NCI-H69 (cell line): ENCODE results near the gene OR10D3.
"Not testable (repeated sequence)": the region's sequence is repeated elsewhere in the genome, so short reads cannot be mapped to it uniquely, and the experiment has no call there.

Experiments used
- DNase-seq: peaks from one replicate; lab custom pipeline; 2025; lab: John Stamatoyannopoulos, UW

Gene OR10D3

GRCh38 chr11:124183068-124183467, at the start of gene OR10D3:
Gene OR10D3 (plus strand): TSS chr11:124183345. CDS start chr11:124185270, 1,925 bp downstream.
- DNase-seq, result no peak

GRCh38 chr11:124143034-124143433, 40.1 kb upstream of the OR10D3 start:
- DNase-seq, result no peak

- DNase-seq, result no peak
These were observed 35.2 kb upstream of the OR10D3 start for GRCh38 chr11:124147951-124148350.

GRCh38 chr11:124150684-124151083, 32.5 kb upstream of the OR10D3 start:
- DNase-seq, result no peak

GRCh38 chr11:124152770-124153407, 30.3 kb upstream of the OR10D3 start:
- DNase-seq, result no peak

GRCh38 chr11:124153821-124154220, 29.3 kb upstream of the OR10D3 start:
- DNase-seq, result no peak

- DNase-seq, result no peak
These were observed 23.7 kb upstream of the OR10D3 start for GRCh38 chr11:124159481-124159880.

GRCh38 chr11:124160986-124161385, 22.2 kb upstream of the OR10D3 start:
- DNase-seq, result no peak

- DNase-seq, result peak; percentile 83
These were observed 15.3 kb upstream of the OR10D3 start for GRCh38 chr11:124167826-124168231.

GRCh38 chr11:124168796-124169195, 14.3 kb upstream of the OR10D3 start:
- peak; percentile 17 for DNase-seq

- DNase-seq, result not testable (repeated sequence)
These were observed 12.8 kb upstream of the OR10D3 start for GRCh38 chr11:124170315-124170714.

GRCh38 chr11:124170801-124171586, 12.2 kb upstream of the OR10D3 start:
- DNase-seq, result no peak

GRCh38 chr11:124172101-124172500, 11.0 kb upstream of the OR10D3 start:
- DNase-seq, result peak; percentile 34

- no peak for DNase-seq
These were observed 10.5 kb upstream of the OR10D3 start for GRCh38 chr11:124172599-124172998.

- DNase-seq, result peak; percentile 79
These were observed 9.1 kb upstream of the OR10D3 start for GRCh38 chr11:124174001-124174583.

GRCh38 chr11:124176925-124177715, 6.0 kb upstream of the OR10D3 start:
- DNase-seq, result no peak

GRCh38 chr11:124179310-124179709, 3.8 kb upstream of the OR10D3 start:
- no peak for DNase-seq

- DNase-seq, result no peak
These were observed 7.4 kb downstream of the OR10D3 start for GRCh38 chr11:124190298-124191139.

- no peak for DNase-seq
These were observed 10.3 kb downstream of the OR10D3 start for GRCh38 chr11:124193221-124194010.
